Iris pigment epithelial cell (primary cell): Measurements from ENCODE around the gene PSMC5.
"Not testable (repeated sequence)": the region's sequence is repeated elsewhere in the genome, so short reads cannot be mapped to it uniquely, and the experiment has no call there.

Experiments
- DNase-seq: peaks from one replicate; pipeline ENCODE4 v3.0.0-alpha.2; 2011; ENCODE audit warnings: low read depth

The PSMC5 gene

DNA sequence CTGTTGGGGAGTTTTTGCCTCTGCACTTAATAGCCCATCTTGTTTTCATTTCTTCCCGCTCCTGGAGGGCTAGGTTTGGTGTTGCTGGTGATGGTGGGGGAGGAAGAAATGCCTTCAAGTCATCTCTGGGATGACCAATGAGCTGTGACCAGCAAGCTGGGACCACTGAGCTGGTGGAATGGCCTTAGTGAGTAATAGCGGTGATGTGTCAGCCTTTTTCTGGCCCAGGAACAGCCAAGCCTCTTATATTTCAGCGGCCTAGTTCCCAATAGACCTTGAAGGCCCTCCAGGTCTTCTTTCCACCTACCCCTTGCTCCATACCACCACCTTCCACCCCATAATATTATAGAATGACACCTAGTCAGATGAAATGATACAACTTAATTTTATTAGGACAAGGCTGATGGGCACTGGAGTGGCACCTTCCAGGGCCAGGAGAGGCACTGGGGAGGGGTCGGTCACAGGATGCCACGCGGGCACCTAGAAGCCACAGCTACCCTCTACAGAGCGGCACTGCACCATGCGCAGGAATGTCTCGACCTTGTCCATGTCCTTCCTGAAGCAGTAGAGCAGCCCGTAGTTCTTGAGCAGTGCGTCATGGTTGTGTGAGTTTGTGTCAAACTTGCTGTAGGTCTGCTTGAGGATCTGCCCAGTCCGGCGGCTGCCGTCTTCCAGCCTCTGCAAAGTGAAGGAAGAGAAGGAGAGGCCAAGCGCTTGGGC lies 44.6 kb downstream of the PSMC5 start:
- not testable (repeated sequence) for DNase-seq

DNA sequence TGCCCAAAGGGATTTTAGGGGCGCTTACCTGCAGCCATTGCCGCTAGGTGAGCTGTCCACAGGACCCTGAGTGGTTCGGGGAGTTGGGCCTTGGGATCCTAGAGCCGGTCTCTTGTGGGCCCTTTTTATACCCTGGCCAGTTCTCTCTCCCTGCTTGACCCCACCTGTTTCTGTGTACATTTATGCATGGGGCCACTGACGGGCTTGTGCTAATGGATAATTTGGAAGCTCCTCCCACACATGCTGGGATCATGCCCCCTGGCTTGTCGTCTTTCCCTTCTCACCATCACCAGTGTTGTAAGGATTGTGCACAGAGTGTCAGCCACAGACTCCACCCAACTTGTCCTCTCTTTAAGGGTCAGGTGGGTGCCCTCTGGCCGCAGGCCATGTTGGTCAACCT lies 46.3 kb downstream of the PSMC5 start, which contains the start of gene CSH2:
Gene CSH2, minus strand, starts transcription at position 101 of the 400 bp plus-strand sequence. Its CDS starts 63 bp downstream, at position 38.
- not testable (repeated sequence) for DNase-seq

DNA sequence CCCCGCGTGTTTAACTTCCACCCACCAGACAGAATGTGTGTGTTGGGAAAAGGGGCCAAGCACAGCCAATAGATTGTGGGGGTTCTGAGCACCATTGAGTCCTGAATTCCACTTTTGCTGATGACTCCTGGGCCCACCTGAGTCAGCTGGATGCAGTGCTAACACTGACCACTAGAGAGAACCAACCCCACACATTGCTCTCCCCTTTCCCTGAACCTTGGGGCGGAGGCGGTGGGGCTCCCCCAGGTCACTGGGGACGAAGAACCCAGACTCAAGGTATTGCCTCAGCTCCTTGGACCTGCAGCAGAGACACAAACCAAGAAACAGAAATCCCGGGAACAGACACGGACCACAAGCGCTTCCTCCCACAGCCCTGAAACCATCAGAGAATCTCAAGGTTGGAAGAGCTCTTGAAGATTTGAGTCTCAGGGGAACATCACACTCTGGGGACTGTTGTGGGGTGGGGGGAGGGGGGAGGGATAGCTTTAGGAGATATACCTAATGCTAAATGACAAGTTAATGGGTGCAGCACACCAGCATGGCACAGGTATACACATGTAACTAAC lies 46.9 kb downstream of the PSMC5 start:
- DNase-seq, result not testable (repeated sequence)

DNA sequence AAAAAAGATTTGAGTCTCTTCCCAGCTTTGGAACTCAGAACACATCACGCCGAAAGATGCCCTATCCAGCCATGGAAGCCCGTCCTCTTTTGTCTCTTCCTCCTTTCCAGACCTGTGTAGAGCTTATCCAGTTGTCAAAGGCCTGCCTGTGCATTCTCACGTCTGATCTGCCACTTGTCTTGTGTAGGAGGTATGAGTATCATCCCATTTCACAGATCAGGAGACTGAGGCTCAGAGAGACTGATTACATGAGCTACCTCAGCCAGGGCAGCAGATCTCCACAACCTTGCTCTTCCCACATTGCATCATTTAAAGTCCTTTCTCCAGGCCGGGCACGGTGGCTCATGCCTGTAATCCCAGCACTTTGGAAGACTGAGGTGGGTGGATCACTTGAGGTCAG lies 47.5 kb downstream of the PSMC5 start:
- DNase-seq, result not testable (repeated sequence)

DNA sequence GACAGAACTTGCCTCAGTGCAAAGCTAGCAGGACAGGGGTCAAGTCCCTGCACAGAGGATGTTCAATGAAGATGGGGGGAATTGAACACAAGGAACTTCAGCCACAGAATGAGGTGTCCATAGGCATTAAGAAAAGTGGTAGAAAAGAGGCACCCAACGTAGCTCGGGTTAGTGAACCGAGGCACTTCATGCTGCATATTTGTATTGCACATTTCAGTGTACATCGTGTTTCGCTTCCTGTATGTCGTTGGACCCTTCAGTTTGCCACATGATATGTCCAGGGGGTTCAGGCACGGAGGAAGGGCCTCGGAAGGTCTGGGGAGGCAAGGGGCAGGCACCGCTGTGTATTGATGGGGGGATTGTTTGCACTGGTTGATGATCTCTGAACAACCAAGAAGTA lies 51.2 kb downstream of the PSMC5 start:
- DNase-seq, result not testable (repeated sequence)

DNA sequence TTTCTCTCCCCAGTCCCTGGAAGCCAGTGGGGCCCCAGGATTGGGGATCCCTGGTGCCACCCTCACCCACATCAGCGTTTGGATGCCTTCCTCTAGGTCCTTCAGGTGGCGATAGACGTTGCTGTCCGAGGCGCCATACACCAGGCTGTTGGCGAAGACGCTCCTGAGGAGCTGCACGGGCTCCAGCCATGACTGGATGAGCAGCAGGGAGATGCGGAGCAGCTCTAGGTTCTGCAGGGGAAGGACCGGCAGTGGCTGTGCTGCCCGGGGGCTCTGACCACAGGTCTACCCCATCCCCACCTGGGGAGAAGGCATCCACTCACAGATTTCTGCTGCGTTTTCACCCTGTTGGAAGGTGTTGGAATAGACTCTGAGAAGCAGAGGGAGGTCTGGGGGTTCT lies 53.5 kb downstream of the PSMC5 start:
- no peak for DNase-seq

DNA sequence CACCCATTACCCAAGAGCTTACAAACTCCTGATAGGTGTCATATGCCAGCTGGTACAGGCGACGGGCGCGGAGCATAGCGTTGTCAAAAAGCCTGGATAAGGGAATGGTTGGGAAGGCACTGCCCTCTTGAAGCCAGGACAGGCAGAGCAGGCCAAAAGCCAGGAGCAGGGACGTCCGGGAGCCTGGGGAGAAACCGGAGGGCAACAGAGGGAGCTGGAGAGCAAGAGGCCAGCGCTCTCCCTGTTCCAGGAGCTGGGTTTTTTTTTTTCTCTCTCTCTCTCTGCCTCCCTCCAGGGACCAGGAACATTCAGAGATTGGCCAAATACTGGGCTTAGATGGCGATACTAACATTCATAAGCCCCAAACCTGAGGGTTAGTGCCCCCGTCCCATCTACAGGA lies 54.1 kb downstream of the PSMC5 start:
- DNase-seq, result not testable (repeated sequence)
